GM18508 (cell line): ENCODE data around the gene ABI3BP.
A peak's percentile ranks its signal among the peaks of the same experiment; 100 is the strongest.

Experiments used
- ATAC-seq: cut with Tn5 transposase; IDR thresholded peaks from one replicate; pipeline ENCODE4 v1.9.1; 2021; ENCODE audit warnings: moderate number of reproducible peaks; ENCODE audit not compliant: insufficient read depth, unreplicated experiment

ABI3BP gene

DNA sequence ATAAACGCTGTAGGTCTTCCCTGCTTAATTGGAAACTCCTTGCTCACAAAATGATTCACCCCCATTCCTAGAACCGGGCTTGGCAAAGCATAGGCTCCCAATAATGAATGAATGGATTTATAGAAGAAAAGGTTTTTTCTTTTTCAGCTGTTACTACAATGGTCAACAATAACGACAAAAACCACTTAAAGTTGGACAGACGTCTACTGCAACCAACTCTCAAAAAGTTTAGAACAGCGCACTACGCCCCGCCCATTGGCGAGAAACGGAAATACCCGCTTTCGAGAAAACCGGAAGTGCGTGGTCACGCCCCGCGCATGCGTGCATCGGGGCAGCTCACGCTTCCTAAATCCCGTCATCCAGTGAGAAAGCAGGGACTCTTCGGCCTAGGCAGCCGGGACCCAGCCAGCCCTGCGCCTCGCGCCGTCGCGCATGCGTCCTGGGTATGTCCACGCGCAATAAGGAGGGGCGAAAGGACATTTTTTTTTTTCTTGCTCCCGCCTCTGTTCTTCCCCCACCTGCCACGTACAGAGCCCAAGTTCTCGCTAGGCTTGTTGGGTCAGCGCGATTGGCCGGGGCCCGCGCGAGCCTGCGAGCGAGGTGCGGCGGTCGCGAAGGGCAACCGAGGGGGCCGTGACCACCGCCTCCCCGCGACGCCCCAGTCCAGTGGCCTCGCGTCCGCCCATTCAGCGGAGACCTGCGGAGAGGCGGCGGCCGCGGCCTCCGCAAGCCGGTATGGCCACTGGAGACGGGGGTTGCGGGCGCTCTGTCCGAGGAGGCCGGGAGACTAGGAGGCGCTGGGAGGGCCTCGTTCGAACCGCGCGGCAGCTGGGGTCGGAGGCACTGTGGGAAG is 284.0 kb downstream of the ABI3BP start, which contains the start of gene TFG:
TFG (plus strand) TSS at position 506 of the 853 bp plus-strand sequence. CDS start 4,192 bp downstream, outside the sequence.
- peak; percentile 91 for ATAC-seq

DNA sequence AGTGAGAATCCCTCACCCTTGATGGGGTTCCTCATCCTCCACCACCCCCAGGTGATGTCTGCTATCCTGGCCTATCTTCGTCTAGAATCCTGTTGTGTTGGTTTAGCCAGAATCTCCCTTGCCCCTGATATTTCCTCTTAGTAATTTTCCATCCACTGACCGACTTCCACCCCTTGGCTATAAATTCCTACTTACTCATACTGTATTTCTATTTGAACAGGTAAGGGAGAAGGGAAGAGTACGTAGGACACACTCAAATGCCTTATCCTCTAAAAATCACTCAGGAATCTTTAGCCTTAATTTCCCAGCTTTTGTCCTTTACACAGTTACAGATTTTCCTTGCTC is 284.6 kb downstream of the ABI3BP start:
- ATAC-seq, result no peak

DNA sequence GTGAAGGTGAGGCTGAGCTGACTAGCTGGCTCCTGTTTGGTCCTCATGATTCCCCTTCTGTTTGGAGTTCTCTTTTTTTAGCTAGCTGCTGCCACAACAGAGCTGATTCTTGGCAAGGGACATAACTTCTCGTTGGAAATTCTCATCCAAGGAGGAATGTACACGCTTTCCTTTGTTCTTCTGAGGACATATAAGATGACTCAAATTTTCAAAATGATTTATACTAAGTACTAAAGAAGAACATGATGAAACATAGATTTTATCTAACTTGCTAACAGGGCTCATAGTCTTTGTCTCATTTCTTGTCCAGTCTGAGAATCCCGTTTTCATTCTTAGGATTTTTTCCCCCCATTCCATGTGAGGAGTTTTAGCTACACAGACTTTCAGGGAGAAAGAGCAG is 286.9 kb downstream of the ABI3BP start:
- no peak for ATAC-seq

DNA sequence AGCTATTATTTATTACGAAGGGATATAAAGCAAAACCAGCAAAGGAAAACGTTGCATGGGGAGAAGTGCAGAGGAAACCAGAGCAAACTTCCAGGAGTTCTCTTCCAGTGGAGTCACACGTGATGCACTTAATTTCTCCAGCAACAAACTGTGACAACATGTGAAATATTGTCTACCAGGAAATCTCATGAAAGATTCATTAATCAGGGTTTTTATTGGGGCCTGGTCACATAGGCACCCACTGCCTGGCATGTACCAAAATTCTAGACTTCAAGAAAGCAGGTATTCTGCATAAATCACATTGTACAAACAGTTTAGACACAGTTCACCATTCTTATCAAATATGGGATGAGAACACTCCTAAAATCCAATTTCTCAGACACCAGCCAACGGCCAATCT is 289.4 kb downstream of the ABI3BP start:
- ATAC-seq, result no peak

DNA sequence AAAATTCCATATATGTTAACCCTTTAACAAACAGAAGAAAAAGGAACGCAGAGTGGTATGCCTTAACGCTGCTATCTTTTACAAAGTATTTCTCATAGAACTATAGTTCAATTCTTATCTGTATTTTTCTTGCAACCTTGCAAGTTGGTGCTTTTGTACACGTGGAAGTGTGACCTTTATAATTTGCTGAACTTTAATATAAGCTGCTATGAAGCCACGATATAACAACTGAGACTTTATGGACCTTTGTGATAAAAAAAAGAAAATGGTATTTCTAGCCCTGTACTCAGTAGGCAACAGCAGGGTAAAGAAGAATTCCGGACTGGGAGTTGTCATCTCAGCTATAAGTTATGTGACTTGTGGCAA is 290.3 kb downstream of the ABI3BP start:
- ATAC-seq, result no peak

DNA sequence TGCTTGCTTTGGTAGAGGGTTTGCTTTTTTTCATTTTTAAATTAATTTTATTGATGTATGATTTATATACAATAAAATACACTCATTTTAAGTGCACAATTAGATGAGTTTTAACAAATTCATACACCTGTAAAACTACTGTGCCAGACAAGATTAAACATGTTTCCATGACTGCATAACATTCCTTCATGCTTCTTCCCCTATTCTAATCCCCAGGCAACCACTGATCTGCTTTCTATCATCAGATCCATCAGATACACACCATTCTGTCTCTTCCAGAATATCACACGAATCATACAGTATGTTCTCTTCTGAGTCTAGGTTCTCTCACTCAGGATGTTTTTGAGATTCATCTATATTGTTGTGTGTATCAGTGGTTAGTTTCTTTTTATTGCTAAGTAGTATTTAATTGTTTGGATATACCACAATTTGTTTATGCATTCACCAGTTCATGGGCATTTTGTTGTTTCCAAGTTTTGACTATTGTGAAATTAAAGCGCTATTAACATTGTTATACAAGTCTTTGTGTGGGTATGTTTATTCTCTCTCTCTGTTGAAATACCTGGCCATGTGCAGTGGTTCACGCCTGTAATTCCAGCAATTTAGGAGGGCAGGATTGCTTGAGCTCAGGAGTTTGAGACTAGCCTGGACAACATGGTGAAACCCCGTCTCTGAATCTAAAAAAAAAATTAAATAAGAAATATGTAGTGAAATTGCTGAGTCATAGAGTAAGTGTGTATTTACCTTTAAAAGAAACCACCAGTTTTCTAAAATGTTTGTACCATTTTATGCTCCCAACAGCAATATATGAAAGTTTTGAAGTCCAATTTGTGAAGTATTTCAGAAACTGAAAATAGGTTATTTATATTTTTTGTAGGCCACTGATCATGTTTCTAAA is 290.9 kb downstream of the ABI3BP start:
- ATAC-seq, result no peak

DNA sequence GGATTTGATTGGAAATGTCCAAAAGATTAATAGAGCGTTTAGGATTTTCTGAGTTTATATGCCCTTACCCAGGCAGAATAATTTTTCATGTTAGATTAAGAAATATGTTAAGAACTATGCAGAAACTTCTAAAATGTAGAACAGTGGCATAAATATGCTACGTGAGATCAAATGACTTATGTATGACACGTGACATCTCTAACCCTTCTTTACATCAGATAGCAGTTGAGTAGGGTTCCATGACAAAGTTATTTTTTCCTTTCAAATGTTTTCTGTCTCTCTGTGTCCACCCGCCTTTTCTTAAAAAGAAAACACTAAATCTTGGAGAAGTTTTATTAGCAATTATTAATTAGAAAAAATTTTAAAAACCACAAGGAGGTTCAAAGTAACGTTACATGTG is 292.5 kb downstream of the ABI3BP start:
- no peak for ATAC-seq
